HEK293 (cell line): ENCODE measurements around the gene TBC1D5.

Experiments
- CTCF ChIA-PET: fragments of 350-600 bp; formaldehyde crosslinking; extraction: SDS; loops from one replicate; lab custom pipeline; 2021; ENCODE audit warnings: antibody characterized with exemption; lab: Yijun Ruan, JAX
- POLR2A ChIA-PET: fragments of 300-600 bp; formaldehyde crosslinking; extraction: SDS; loops from one replicate; lab custom pipeline; 2020; ENCODE audit warnings: antibody characterized with exemption, inconsistent platforms; lab: Yijun Ruan, JAX
- H3K27ac ChIP-seq: fragments of 200-500 bp; sonication (Bioruptor generic); 2 replicates; pipeline ENCODE4 v1.5.1; 2014; ENCODE audit warnings: low read depth, low read length, control low read depth, inconsistent platforms; ENCODE audit errors: extremely low read depth
- H3K36me3 ChIP-seq, 2 experiments: fragments of 200-500 bp in 1 of 2; sonication (Bioruptor generic) in 1 of 2; 1 replicate in 1 of 2; 2 replicates in 1 of 2; pipeline ENCODE4 v1.5.1; 2014 to 2017; ENCODE audit warnings: inconsistent platforms in 2 of 2, low read length in 2 of 2; ENCODE audit not compliant: control insufficient read depth in 2 of 2, insufficient read depth in 1 of 2
- H3K4me1 ChIP-seq: fragments of 200-500 bp; sonication (Bioruptor generic); 2 replicates; pipeline ENCODE4 v1.5.1; 2014; ENCODE audit warnings: mild to moderate bottlenecking, low read length, inconsistent platforms; ENCODE audit not compliant: control insufficient read depth, insufficient read depth
- H3K4me3 ChIP-seq: 2 replicates; pipeline ENCODE4 v1.5.1; 2011; ENCODE audit warnings: low read depth, mild to moderate bottlenecking, control low read depth, low read length, moderate library complexity
- H3K9me3 ChIP-seq: fragments of 200-500 bp; sonication (Bioruptor generic); 2 replicates; pipeline ENCODE4 v1.5.1; 2014; ENCODE audit warnings: low read depth, low read length, inconsistent platforms; ENCODE audit not compliant: control insufficient read depth, insufficient read depth
- PRDM2 ChIP-seq: fragments of 450-650 bp; formaldehyde crosslinking; IDR thresholded peaks from 2 replicates; pipeline ENCODE4 v1.5.1; 2016; ENCODE audit warnings: missing biosample characterization, missing genetic modification characterization, borderline replicate concordance
- SCRT1 ChIP-seq: fragments of 450-650 bp; formaldehyde crosslinking; IDR thresholded peaks from 2 replicates; pipeline ENCODE4 v1.5.1; 2016; ENCODE audit warnings: missing biosample characterization, missing genetic modification characterization, borderline replicate concordance
- YY2 ChIP-seq: fragments of 450-650 bp; formaldehyde crosslinking; IDR thresholded peaks from 2 replicates; pipeline ENCODE4 v1.5.1; 2016; ENCODE audit warnings: missing biosample characterization, missing genetic modification characterization
- ZBTB8A ChIP-seq: fragments of 450-650 bp; formaldehyde crosslinking; IDR thresholded peaks from 2 replicates; pipeline ENCODE4 v1.5.1; 2016; ENCODE audit warnings: missing biosample characterization, missing genetic modification characterization
- ZFP41 ChIP-seq: fragments of 450-650 bp; formaldehyde crosslinking; IDR thresholded peaks from 2 replicates; pipeline ENCODE4 v1.5.1; 2016; ENCODE audit warnings: missing biosample characterization, missing genetic modification characterization, borderline replicate concordance
- ZNF16 ChIP-seq: fragments of 450-650 bp; formaldehyde crosslinking; IDR thresholded peaks from 2 replicates; pipeline ENCODE4 v1.5.1; 2016; ENCODE audit warnings: low read depth, missing biosample characterization, missing genetic modification characterization
- ZNF214 ChIP-seq: fragments of 450-650 bp; formaldehyde crosslinking; IDR thresholded peaks from 2 replicates; pipeline ENCODE4 v1.5.1; 2017; ENCODE audit warnings: missing biosample characterization, mild to moderate bottlenecking, missing genetic modification characterization, borderline replicate concordance
- ZNF221 ChIP-seq: fragments of 450-650 bp; formaldehyde crosslinking; IDR thresholded peaks from 2 replicates; pipeline ENCODE4 v1.5.1; 2017; ENCODE audit warnings: missing biosample characterization, missing genetic modification characterization, borderline replicate concordance
- ZNF274 ChIP-seq, 2 experiments: fragments of 200-500 bp in 1 of 2; fragments of 450-650 bp in 1 of 2; sonication (Bioruptor generic) in 1 of 2; formaldehyde crosslinking in 1 of 2; IDR thresholded peaks; 2 replicates each; pipeline versions ENCODE4 v1.5.1 to v1.6.1; 2014 to 2016; ENCODE audit warnings: borderline replicate concordance in 1 of 2, inconsistent platforms in 1 of 2, low read length in 1 of 2, missing biosample characterization in 1 of 2, missing genetic modification characterization in 1 of 2
- ZNF280D ChIP-seq: fragments of 450-650 bp; formaldehyde crosslinking; IDR thresholded peaks from 2 replicates; pipeline ENCODE4 v1.5.1; 2016; ENCODE audit warnings: missing biosample characterization, missing genetic modification characterization
- ZNF350 ChIP-seq: fragments of 450-650 bp; formaldehyde crosslinking; IDR thresholded peaks from 2 replicates; pipeline ENCODE4 v1.5.0; 2017; ENCODE audit warnings: missing biosample characterization, mild to moderate bottlenecking, missing genetic modification characterization
- ZNF394 ChIP-seq: fragments of 450-650 bp; formaldehyde crosslinking; IDR thresholded peaks from 2 replicates; pipeline ENCODE4 v1.5.1; 2016; ENCODE audit warnings: missing biosample characterization, missing genetic modification characterization, mild to moderate bottlenecking, moderate library complexity, borderline replicate concordance
- ZNF558 ChIP-seq: fragments of 450-650 bp; formaldehyde crosslinking; IDR thresholded peaks from 2 replicates; pipeline ENCODE4 v1.5.1; 2016; ENCODE audit warnings: missing biosample characterization, missing genetic modification characterization
- ZSCAN23 ChIP-seq: fragments of 450-650 bp; formaldehyde crosslinking; IDR thresholded peaks from 2 replicates; pipeline ENCODE4 v1.5.1; 2016; ENCODE audit warnings: missing biosample characterization, missing genetic modification characterization

The TBC1D5 gene

GRCh38 chr3:17116007-17116600, 626.3 kb downstream of the TBC1D5 start (continued):
- TF ChIP-seq ZNF214 (tag by site-specific recombination) (no peak), ZNF221 (tag by site-specific recombination) (no peak), ZNF394 (tag by site-specific recombination) (no peak)

GRCh38 chr3:17115186-17115585, 627.2 kb downstream of the TBC1D5 start:
- Histone ChIP-seq H3K27ac (no peak overlapping the region), H3K9me3 (no peaks in the 10 kb centered on the region), H3K36me3 (no peaks in the 10 kb centered on the region), H3K4me1 (no peaks in the 10 kb centered on the region), H3K4me3 (no peak overlapping the region)
- ChIA-PET CTCF (interaction anchor here (0.6 kb wide), 1 partner anchor 512 kb away, joined by 4 read pairs; no protein-coding TSS in a partner anchor), POLR2A (no interaction called here)
- TF ChIP-seq ZNF16 (tag by site-specific recombination) (no peak), ZNF280D (tag by site-specific recombination) (no peak), PRDM2 (tag by site-specific recombination) (no peak), ZBTB8A (tag by site-specific recombination) (no peak), ZSCAN23 (no peak), ZNF274 (IDR thresholded peaks at IDR 0.05; ENCODE audit: low read length) (no peak), ZNF274 (tag by site-specific recombination; IDR thresholded peaks at IDR 0.05; ENCODE audit: borderline replicate concordance) (no peak), SCRT1 (tag by site-specific recombination) (no peak), YY2 (tag by site-specific recombination) (no peak), ZFP41 (tag by site-specific recombination) (no peak), ZNF350 (tag by site-specific recombination) (no peak)

GRCh38 chr3:17111586-17111985, 630.8 kb downstream of the TBC1D5 start:
- H3K36me3 ChIP-seq: no peaks in the 10 kb centered on the region
- TF ChIP-seq ZNF558 (tag by site-specific recombination): no peak
- no peak overlapping the region for H3K4me3 ChIP-seq
- ChIA-PET POLR2A (no interaction called here), CTCF (interaction anchor here (0.6 kb wide), 1 partner anchor 54 kb away, joined by 4 read pairs; no protein-coding TSS in a partner anchor)
- no peaks in the 10 kb centered on the region for H3K4me1 ChIP-seq
- H3K9me3 ChIP-seq: no peaks in the 10 kb centered on the region
- no peak overlapping the region for H3K27ac ChIP-seq
